ENCODE results near the gene ZNF787. TPM values are rescaled to one million over a fixed set of nuclear protein-coding genes. Genes with fewer than 3 reads are reported as not detected.

Gene ZNF787
- total and polyA plus RNA-seq, 2 of the 13 experiments (the other 11 are each of a cell fraction or from before 2014, with no cell fraction given): 15.1 to 42.8 TPM

DNA sequence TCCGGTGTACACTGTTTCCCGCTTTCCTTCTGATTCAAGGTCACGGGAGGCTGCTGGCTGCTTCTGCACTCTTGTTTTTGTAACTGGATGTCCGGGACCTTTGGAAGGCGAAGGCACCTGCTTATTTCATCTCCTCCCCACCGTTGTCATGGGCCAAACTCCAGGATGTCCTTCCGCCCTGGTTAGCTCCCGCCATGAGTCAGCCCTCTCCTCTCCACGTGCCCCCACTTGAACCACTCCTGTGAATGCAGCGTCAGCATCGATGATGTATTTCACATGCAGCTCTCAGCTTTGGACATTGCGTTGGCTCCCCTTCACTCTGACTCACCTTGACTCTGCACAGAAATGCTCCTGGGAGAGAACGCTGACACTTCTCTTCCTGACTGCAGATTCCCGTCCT is 49.2 kb upstream of the ZNF787 start (continued):
- TF ChIP-seq ZNF24 (IDR thresholded peaks at IDR 0.05) (no peak), ZNF282 (IDR thresholded peaks at IDR 0.05; ENCODE audit: partially characterized antibody) (no peak), ZNF629 (CRISPR knock-in tag; conservative IDR thresholded peaks at IDR 0.05) (peak; percentile 25; the same call in 1 of the 2 replicates), CBX1 (IDR thresholded peaks at IDR 0.05; ENCODE audit: low read depth) (no peak), ZNF772 (CRISPR knock-in tag; IDR thresholded peaks at IDR 0.05) (no peak), EZH2 (conservative IDR thresholded peaks at IDR 0.05; ENCODE audit: low read depth, low read length) (no peak), EP300 (IDR thresholded peaks at IDR 0.05; ENCODE audit: low read depth in 2 of 2, low read length in 2 of 2) (0 out of 4 replicates have a peak, but pooled peaks of 1 of the 2 experiments have one; percentile 22), EP300 (CRISPR knock-in tag; IDR thresholded peaks at IDR 0.05; ENCODE audit: borderline replicate concordance) (peak; percentile 62; the same call in 1 of the 2 replicates), ZNF720 (CRISPR knock-in tag; IDR thresholded peaks at IDR 0.05) (no peak), HNRNPH1 (optimal IDR thresholded peaks at IDR 0.05; ENCODE audit: low read depth, low read length) (no peak), RFX3 (CRISPR knock-in tag; IDR thresholded peaks at IDR 0.05) (no peak), ZNF841 (CRISPR knock-in tag; IDR thresholded peaks at IDR 0.05; ENCODE audit: borderline replicate concordance) (no peak), MAFK (conservative IDR thresholded peaks at IDR 0.05 in 1 of 2, IDR thresholded peaks at IDR 0.05 in 1 of 2; ENCODE audit: low read length in 2 of 2) (peak; percentile 97 to 100), TAF1 (CRISPR knock-in tag; IDR thresholded peaks at IDR 0.05) (peak; percentile 27; the same call in 1 of the 2 replicates), NFE2L1 (CRISPR knock-in tag; IDR thresholded peaks at IDR 0.05; ENCODE audit: borderline replicate concordance) (peak; percentile 82; the same call in 1 of the 2 replicates), KAT8 (CRISPR knock-in tag; IDR thresholded peaks at IDR 0.05) (0 out of 2 replicates have a peak, but pooled peaks have one; percentile 54), ZNF746 (CRISPR knock-in tag; IDR thresholded peaks at IDR 0.05) (peak; percentile 68; the same call in 1 of the 2 replicates)
- TF ChIP-seq, protein P1, sequence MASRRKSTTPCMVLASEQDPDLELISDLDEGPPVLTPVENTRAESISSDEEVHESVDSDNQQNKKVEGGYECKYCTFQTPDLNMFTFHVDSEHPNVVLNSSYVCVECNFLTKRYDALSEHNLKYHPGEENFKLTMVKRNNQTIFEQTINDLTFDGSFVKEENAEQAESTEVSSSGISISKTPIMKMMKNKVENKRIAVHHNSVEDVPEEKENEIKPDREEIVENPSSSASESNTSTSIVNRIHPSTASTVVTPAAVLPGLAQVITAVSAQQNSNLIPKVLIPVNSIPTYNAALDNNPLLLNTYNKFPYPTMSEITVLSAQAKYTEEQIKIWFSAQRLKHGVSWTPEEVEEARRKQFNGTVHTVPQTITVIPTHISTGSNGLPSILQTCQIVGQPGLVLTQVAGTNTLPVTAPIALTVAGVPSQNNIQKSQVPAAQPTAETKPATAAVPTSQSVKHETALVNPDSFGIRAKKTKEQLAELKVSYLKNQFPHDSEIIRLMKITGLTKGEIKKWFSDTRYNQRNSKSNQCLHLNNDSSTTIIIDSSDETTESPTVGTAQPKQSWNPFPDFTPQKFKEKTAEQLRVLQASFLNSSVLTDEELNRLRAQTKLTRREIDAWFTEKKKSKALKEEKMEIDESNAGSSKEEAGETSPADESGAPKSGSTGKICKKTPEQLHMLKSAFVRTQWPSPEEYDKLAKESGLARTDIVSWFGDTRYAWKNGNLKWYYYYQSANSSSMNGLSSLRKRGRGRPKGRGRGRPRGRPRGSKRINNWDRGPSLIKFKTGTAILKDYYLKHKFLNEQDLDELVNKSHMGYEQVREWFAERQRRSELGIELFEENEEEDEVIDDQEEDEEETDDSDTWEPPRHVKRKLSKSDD (CRISPR knock-in tag; IDR thresholded peaks at IDR 0.05; ENCODE audit: low read depth): no peak
- TF ChIP-seq, protein P2, sequence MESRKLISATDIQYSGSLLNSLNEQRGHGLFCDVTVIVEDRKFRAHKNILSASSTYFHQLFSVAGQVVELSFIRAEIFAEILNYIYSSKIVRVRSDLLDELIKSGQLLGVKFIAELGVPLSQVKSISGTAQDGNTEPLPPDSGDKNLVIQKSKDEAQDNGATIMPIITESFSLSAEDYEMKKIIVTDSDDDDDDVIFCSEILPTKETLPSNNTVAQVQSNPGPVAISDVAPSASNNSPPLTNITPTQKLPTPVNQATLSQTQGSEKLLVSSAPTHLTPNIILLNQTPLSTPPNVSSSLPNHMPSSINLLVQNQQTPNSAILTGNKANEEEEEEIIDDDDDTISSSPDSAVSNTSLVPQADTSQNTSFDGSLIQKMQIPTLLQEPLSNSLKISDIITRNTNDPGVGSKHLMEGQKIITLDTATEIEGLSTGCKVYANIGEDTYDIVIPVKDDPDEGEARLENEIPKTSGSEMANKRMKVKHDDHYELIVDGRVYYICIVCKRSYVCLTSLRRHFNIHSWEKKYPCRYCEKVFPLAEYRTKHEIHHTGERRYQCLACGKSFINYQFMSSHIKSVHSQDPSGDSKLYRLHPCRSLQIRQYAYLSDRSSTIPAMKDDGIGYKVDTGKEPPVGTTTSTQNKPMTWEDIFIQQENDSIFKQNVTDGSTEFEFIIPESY (CRISPR knock-in tag; IDR thresholded peaks at IDR 0.05): peak; percentile 59; the same call in 1 of the 2 replicates
- TF ChIP-seq, protein P3, sequence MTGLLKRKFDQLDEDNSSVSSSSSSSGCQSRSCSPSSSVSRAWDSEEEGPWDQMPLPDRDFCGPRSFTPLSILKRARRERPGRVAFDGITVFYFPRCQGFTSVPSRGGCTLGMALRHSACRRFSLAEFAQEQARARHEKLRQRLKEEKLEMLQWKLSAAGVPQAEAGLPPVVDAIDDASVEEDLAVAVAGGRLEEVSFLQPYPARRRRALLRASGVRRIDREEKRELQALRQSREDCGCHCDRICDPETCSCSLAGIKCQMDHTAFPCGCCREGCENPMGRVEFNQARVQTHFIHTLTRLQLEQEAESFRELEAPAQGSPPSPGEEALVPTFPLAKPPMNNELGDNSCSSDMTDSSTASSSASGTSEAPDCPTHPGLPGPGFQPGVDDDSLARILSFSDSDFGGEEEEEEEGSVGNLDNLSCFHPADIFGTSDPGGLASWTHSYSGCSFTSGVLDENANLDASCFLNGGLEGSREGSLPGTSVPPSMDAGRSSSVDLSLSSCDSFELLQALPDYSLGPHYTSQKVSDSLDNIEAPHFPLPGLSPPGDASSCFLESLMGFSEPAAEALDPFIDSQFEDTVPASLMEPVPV (CRISPR knock-in tag; IDR thresholded peaks at IDR 0.05): no peak
- TF ChIP-seq, protein P4, sequence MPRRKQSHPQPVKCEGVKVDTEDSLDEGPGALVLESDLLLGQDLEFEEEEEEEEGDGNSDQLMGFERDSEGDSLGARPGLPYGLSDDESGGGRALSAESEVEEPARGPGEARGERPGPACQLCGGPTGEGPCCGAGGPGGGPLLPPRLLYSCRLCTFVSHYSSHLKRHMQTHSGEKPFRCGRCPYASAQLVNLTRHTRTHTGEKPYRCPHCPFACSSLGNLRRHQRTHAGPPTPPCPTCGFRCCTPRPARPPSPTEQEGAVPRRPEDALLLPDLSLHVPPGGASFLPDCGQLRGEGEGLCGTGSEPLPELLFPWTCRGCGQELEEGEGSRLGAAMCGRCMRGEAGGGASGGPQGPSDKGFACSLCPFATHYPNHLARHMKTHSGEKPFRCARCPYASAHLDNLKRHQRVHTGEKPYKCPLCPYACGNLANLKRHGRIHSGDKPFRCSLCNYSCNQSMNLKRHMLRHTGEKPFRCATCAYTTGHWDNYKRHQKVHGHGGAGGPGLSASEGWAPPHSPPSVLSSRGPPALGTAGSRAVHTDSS (CRISPR knock-in tag; conservative IDR thresholded peaks at IDR 0.05): no peak
- TF ChIP-seq, protein P5, sequence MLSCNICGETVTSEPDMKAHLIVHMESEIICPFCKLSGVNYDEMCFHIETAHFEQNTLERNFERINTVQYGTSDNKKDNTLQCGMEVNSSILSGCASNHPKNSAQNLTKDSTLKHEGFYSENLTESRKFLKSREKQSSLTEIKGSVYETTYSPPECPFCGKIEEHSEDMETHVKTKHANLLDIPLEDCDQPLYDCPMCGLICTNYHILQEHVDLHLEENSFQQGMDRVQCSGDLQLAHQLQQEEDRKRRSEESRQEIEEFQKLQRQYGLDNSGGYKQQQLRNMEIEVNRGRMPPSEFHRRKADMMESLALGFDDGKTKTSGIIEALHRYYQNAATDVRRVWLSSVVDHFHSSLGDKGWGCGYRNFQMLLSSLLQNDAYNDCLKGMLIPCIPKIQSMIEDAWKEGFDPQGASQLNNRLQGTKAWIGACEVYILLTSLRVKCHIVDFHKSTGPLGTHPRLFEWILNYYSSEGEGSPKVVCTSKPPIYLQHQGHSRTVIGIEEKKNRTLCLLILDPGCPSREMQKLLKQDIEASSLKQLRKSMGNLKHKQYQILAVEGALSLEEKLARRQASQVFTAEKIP (CRISPR knock-in tag; IDR thresholded peaks at IDR 0.05; ENCODE audit: borderline replicate concordance): no peak

Data from HepG2 (cell line).